HEK293T (cell line): ENCODE results near the gene MAML2.

ENCODE experiments used
- ARNT ChIP-seq: fragments of 450-650 bp; IDR thresholded peaks from 2 replicates; pipeline ENCODE4 v1.6.1; 2017; ENCODE audit warnings: mild to moderate bottlenecking
- BHLHE40 ChIP-seq: fragments of 450-650 bp; IDR thresholded peaks from 2 replicates; pipeline ENCODE4 v1.6.1; 2016; ENCODE audit warnings: mild to moderate bottlenecking, moderate library complexity, borderline replicate concordance
- FOXA1 ChIP-seq: fragments of 450-650 bp; IDR thresholded peaks from 2 replicates; pipeline ENCODE4 v1.6.1; 2016; ENCODE audit warnings: mild to moderate bottlenecking
- FOXK2 ChIP-seq: fragments of 450-650 bp; IDR thresholded peaks from 2 replicates; pipeline ENCODE4 v1.6.1; 2016; ENCODE audit warnings: mild to moderate bottlenecking
- FOXM1 ChIP-seq: fragments of 450-650 bp; IDR thresholded peaks from 2 replicates; pipeline ENCODE4 v1.6.1; 2017; ENCODE audit warnings: mild to moderate bottlenecking, borderline replicate concordance
- HDGF ChIP-seq: fragments of 450-650 bp; IDR thresholded peaks from 2 replicates; pipeline ENCODE4 v1.6.1; 2017; ENCODE audit warnings: antibody characterized with exemption, borderline replicate concordance
- L3MBTL2 ChIP-seq: fragments of 450-650 bp; conservative IDR thresholded peaks from 2 replicates; pipeline ENCODE4 v1.6.1; 2016; ENCODE audit warnings: mild to moderate bottlenecking
- LEF1 ChIP-seq: fragments of 450-650 bp; IDR thresholded peaks from 2 replicates; pipeline ENCODE4 v1.6.1; 2017; ENCODE audit warnings: mild to moderate bottlenecking, borderline replicate concordance
- SP1 ChIP-seq: fragments of 450-650 bp; IDR thresholded peaks from 2 replicates; pipeline ENCODE4 v1.6.1; 2017
- SUZ12 ChIP-seq: fragments of 450-650 bp; IDR thresholded peaks from 2 replicates; pipeline ENCODE4 v1.6.1; 2016; ENCODE audit warnings: mild to moderate bottlenecking
- TARDBP ChIP-seq: fragments of 450-650 bp; IDR thresholded peaks from 2 replicates; pipeline ENCODE4 v1.6.1; 2016
- ZNF384 ChIP-seq: fragments of 450-650 bp; IDR thresholded peaks from 2 replicates; pipeline ENCODE4 v1.6.1; 2016
- TF ChIP-seq, protein P1 (sequence below): fragments of 450-650 bp; IDR thresholded peaks from 2 replicates; pipeline ENCODE4 v1.6.1; 2016

DNA sequence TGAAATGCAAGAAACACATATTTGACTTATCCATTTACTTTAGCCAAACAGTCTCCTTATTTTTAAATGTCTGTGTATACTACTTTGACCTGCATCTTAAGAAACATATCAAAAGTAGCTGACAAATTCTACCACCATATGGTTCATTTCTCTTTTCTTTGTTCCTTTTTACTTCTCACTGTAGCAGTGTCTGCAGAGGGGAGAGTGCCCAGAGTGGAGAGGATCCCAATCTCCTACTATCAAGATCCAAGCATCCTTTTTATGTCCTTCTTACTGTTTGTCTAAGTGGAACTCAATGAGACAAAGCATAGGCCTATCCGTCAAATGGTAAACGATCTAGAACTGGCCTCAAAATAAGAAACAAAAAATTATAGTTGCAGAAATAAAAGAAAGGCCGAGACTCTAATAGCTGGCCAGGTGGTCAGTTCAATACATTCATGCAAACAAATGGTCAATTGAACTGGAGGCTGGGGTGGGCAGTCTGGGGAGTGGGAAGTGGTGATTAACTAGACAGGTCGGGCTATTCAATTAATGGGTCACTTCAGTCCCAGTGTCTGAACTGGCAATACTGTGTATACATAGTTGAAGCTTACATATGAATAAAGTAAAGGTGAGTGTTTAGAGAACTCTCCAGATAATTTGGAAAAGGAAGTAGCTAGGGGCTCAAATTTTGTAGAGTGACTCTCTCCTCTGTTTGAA is 149.1 kb downstream of the MAML2 start:
- TF ChIP-seq TARDBP (no peak), SUZ12 (no peak), LEF1 (no peak), HDGF (no peak), ARNT (no peak), FOXK2 (no peak), FOXM1 (no peak), ZNF384 (no peak), SP1 (no peak), FOXA1 (no peak), L3MBTL2 (no peak), BHLHE40 (no peak)
- TF ChIP-seq, protein P1, sequence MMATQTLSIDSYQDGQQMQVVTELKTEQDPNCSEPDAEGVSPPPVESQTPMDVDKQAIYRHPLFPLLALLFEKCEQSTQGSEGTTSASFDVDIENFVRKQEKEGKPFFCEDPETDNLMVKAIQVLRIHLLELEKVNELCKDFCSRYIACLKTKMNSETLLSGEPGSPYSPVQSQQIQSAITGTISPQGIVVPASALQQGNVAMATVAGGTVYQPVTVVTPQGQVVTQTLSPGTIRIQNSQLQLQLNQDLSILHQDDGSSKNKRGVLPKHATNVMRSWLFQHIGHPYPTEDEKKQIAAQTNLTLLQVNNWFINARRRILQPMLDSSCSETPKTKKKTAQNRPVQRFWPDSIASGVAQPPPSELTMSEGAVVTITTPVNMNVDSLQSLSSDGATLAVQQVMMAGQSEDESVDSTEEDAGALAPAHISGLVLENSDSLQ: no peak
